ENCODE data around the gene KRTAP1-3. TPM values are rescaled to one million over a fixed set of nuclear protein-coding genes. Genes with fewer than 3 reads are reported as not detected.

KRTAP1-3 gene
- total RNA-seq, result not detected in 2 replicates

GRCh38 chr17:41034346-41034935 is at the start of gene KRTAP1-3:
KRTAP1-3 (minus strand) TSS chr17:41034874; CDS start chr17:41034821, 53 bp downstream.

GRCh38 chr17:41084100-41084856 is 49.6 kb upstream of the KRTAP1-3 start, which contains the start of gene KRTAP4-7:
KRTAP4-7 (plus strand) TSS chr17:41084150; CDS start chr17:41084207, 57 bp downstream.

GRCh38 chr17:41065829-41066624 is 31.4 kb upstream of the KRTAP1-3 start, which contains the start of gene KRTAP2-4:
KRTAP2-4 (minus strand) TSS chr17:41065879; CDS start chr17:41065845, 34 bp downstream.

GRCh38 chr17:41060052-41060604 is 25.5 kb upstream of the KRTAP1-3 start, which contains the start of gene KRTAP2-3:
KRTAP2-3 (minus strand) TSS chr17:41060114; CDS start chr17:41060050, 64 bp downstream.

GRCh38 chr17:41055130-41055529 is 20.5 kb upstream of the KRTAP1-3 start, which contains the start of gene KRTAP2-2:
KRTAP2-2 (minus strand) TSS chr17:41055230; CDS start chr17:41055211, 19 bp downstream.

GRCh38 chr17:41046735-41047465 is 12.2 kb upstream of the KRTAP1-3 start, which contains the start of gene KRTAP2-1:
KRTAP2-1 (minus strand) TSS chr17:41047316; CDS start chr17:41047267, 49 bp downstream.

GRCh38 chr17:41040783-41041571 is 6.3 kb upstream of the KRTAP1-3 start, which contains the start of gene KRTAP1-1:
KRTAP1-1 (minus strand) TSS chr17:41041450; CDS start chr17:41041397, 53 bp downstream.

GRCh38 chr17:41029633-41030245 is 4.9 kb downstream of the KRTAP1-3 start, which contains the start of gene KRTAP1-4:
KRTAP1-4 (minus strand) TSS chr17:41030195; CDS start chr17:41030078, 117 bp downstream.

GRCh38 chr17:41026715-41027471 is 7.8 kb downstream of the KRTAP1-3 start, which contains the start of gene KRTAP1-5:
KRTAP1-5 (minus strand) TSS chr17:41027208; CDS start chr17:41027155, 53 bp downstream.

GRCh38 chr17:41008811-41009210 is 25.9 kb downstream of the KRTAP1-3 start, which contains the start of gene KRTAP3-1:
KRTAP3-1 (minus strand) TSS chr17:41009128; CDS start chr17:41009074, 54 bp downstream.

GRCh38 chr17:40999563-40999962 is 35.1 kb downstream of the KRTAP1-3 start, which contains the start of gene KRTAP3-2:
KRTAP3-2 (minus strand) TSS chr17:40999906; CDS start chr17:40999853, 53 bp downstream.

GRCh38 chr17:40993839-40994238 is 40.8 kb downstream of the KRTAP1-3 start, which contains the start of gene KRTAP3-3:
KRTAP3-3 (minus strand) TSS chr17:40994164; CDS start chr17:40994097, 67 bp downstream.

GRCh38 chr17:40984226-40984625 is 50.4 kb downstream of the KRTAP1-3 start, which contains the start of gene KRT40:
KRT40 (minus strand) TSS chr17:40984326; CDS start chr17:40984273, 53 bp downstream.

Other genes with a start within 250 kb of the KRTAP1-3 start
- not detected in 2 replicates for gene KRT28, start 234.9 kb downstream of the KRTAP1-3 start, total RNA-seq
- gene KRT10, start 212.3 kb downstream of the KRTAP1-3 start, total RNA-seq, result 6.1 and 7.8 TPM in 2 replicates
- not detected in 2 replicates for gene KRT12, start 167.7 kb downstream of the KRTAP1-3 start, total RNA-seq
- not detected in 2 replicates for gene KRT20, start 149.6 kb downstream of the KRTAP1-3 start, total RNA-seq
- not detected in 2 replicates for gene KRT23, start 97.2 kb downstream of the KRTAP1-3 start, total RNA-seq
- not detected in 2 replicates for gene KRT39, start 67.9 kb downstream of the KRTAP1-3 start, total RNA-seq
- gene KRT40, start 50.5 kb downstream of the KRTAP1-3 start, total RNA-seq, result not detected in 2 replicates
- gene KRTAP3-3, start 40.7 kb downstream of the KRTAP1-3 start, total RNA-seq, result not detected in 2 replicates
- gene KRTAP3-2, start 35.0 kb downstream of the KRTAP1-3 start, total RNA-seq, result not detected in 2 replicates
- not detected in 2 replicates for gene KRTAP3-1, start 25.7 kb downstream of the KRTAP1-3 start, total RNA-seq
- gene KRTAP1-5, start 7.7 kb downstream of the KRTAP1-3 start, total RNA-seq, result under 0.01 and 0.46 TPM in 2 replicates
- not detected in 2 replicates for gene KRTAP1-4, start 4.7 kb downstream of the KRTAP1-3 start, total RNA-seq
- gene KRTAP1-1, start 6.6 kb upstream of the KRTAP1-3 start, total RNA-seq, result not detected in 2 replicates
- not detected in 2 replicates for gene KRTAP2-1, start 12.4 kb upstream of the KRTAP1-3 start, total RNA-seq
- gene KRTAP2-2, start 20.4 kb upstream of the KRTAP1-3 start, total RNA-seq, result not detected in 2 replicates
- gene KRTAP2-3, start 25.2 kb upstream of the KRTAP1-3 start, total RNA-seq, result not detected in 2 replicates
- gene KRTAP2-4, start 31.0 kb upstream of the KRTAP1-3 start, total RNA-seq, result not detected in 2 replicates
- gene KRTAP4-7, start 49.3 kb upstream of the KRTAP1-3 start, total RNA-seq, result not detected in 2 replicates
- gene KRTAP4-8, start 63.3 kb upstream of the KRTAP1-3 start, total RNA-seq, result not detected in 2 replicates
- gene KRTAP4-16, start 67.3 kb upstream of the KRTAP1-3 start, total RNA-seq, result not detected in 2 replicates
- not detected in 2 replicates for gene KRTAP4-9, start 70.5 kb upstream of the KRTAP1-3 start, total RNA-seq
- not detected in 2 replicates for gene KRTAP4-11, start 83.5 kb upstream of the KRTAP1-3 start, total RNA-seq
- not detected in 2 replicates for gene KRTAP4-12, start 89.3 kb upstream of the KRTAP1-3 start, total RNA-seq
- gene KRTAP4-6, start 105.7 kb upstream of the KRTAP1-3 start, total RNA-seq, result not detected in 2 replicates
- not detected in 2 replicates for gene KRTAP4-5, start 115.0 kb upstream of the KRTAP1-3 start, total RNA-seq
- not detected in 2 replicates for gene KRTAP4-4, start 125.9 kb upstream of the KRTAP1-3 start, total RNA-seq
- not detected in 2 replicates for gene KRTAP4-3, start 133.3 kb upstream of the KRTAP1-3 start, total RNA-seq
- not detected in 2 replicates for gene KRTAP4-2, start 143.3 kb upstream of the KRTAP1-3 start, total RNA-seq
- not detected in 2 replicates for gene KRTAP4-1, start 150.0 kb upstream of the KRTAP1-3 start, total RNA-seq
- gene KRTAP9-1, start 155.0 kb upstream of the KRTAP1-3 start, total RNA-seq, result not detected in 2 replicates
- not detected in 2 replicates for gene KRTAP9-2, start 191.8 kb upstream of the KRTAP1-3 start, total RNA-seq
- gene KRTAP9-3, start 197.6 kb upstream of the KRTAP1-3 start, total RNA-seq, result not detected in 2 replicates
- not detected in 2 replicates for gene KRTAP9-8, start 203.1 kb upstream of the KRTAP1-3 start, total RNA-seq
- gene KRTAP9-4, start 214.8 kb upstream of the KRTAP1-3 start, total RNA-seq, result not detected in 2 replicates
- gene KRTAP9-9, start 220.5 kb upstream of the KRTAP1-3 start, total RNA-seq, result not detected in 2 replicates
- gene KRTAP9-6, start 230.5 kb upstream of the KRTAP1-3 start, total RNA-seq, result not detected in 2 replicates
- gene KRTAP9-7, start 240.8 kb upstream of the KRTAP1-3 start, total RNA-seq, result not detected in 2 replicates